GM18867 (cell line): Measurements from ENCODE around the gene METRN.
"Not testable (repeated sequence)": the region's sequence is repeated elsewhere in the genome, so short reads cannot be mapped to it uniquely, and the experiment has no call there.

ENCODE experiments used
- ATAC-seq: cut with Tn5 transposase; IDR thresholded peaks from one replicate; pipeline ENCODE4 v1.9.1; 2021; ENCODE audit warnings: mild to moderate bottlenecking, moderate library complexity; ENCODE audit not compliant: unreplicated experiment

The METRN gene

GRCh38 chr16:707062-707538 is 7.8 kb upstream of the METRN start:
- ATAC-seq, result no peak

GRCh38 chr16:708019-708418 is 6.9 kb upstream of the METRN start:
- no peak for ATAC-seq

GRCh38 chr16:708959-709358 is 6.0 kb upstream of the METRN start:
- ATAC-seq, result no peak

GRCh38 chr16:709566-710499 is 5.1 kb upstream of the METRN start:
- no peak for ATAC-seq

GRCh38 chr16:710500-711075 is 4.3 kb upstream of the METRN start:
- ATAC-seq, result no peak

- no peak for ATAC-seq
These were observed 3.8 kb upstream of the METRN start for GRCh38 chr16:711084-711483.

- ATAC-seq, result no peak
These were observed 3.2 kb upstream of the METRN start for GRCh38 chr16:711548-712320.

GRCh38 chr16:712740-713250 is 2.1 kb upstream of the METRN start:
- not testable (repeated sequence) for ATAC-seq

GRCh38 chr16:714079-714478 is 839 bp upstream of the METRN start:
- ATAC-seq, result no peak

GRCh38 chr16:715477-716199 is 720 bp downstream of the METRN start:
- ATAC-seq, result peak; percentile 6

GRCh38 chr16:716200-716568 is 1.3 kb downstream of the METRN start:
- ATAC-seq, result no peak

GRCh38 chr16:716768-717325 is 1.9 kb downstream of the METRN start:
- ATAC-seq, result no peak

- no peak for ATAC-seq
These were observed 2.7 kb downstream of the METRN start for GRCh38 chr16:717450-718245.

- ATAC-seq, result no peak
These were observed 3.5 kb downstream of the METRN start for GRCh38 chr16:718389-718788.

- no peak for ATAC-seq
These were observed 4.0 kb downstream of the METRN start for GRCh38 chr16:718922-719321.

GRCh38 chr16:719815-720446 is 5.0 kb downstream of the METRN start:
- ATAC-seq, result no peak

GRCh38 chr16:720447-720989 is 5.6 kb downstream of the METRN start:
- ATAC-seq, result no peak

GRCh38 chr16:720990-721764 is 6.3 kb downstream of the METRN start, which contains the start of gene ANTKMT:
Gene ANTKMT (plus strand): TSS chr16:721146. CDS start chr16:721275, 129 bp downstream.
- ATAC-seq, result peak; percentile 72
